Measurements from ENCODE around the gene ADAMTS17. TPM values are rescaled to one million over a fixed set of nuclear protein-coding genes. Genes with fewer than 3 reads are reported as not detected.
"Not testable (repeated sequence)": the region's sequence is repeated elsewhere in the genome, so short reads cannot be mapped to it uniquely, and the experiment has no call there.

Gene ADAMTS17
- total and polyA plus RNA-seq, 5 donors from 2014 or later, result 0.20 to 8.2 (median 0.67) TPM; not detected in 1

DNA sequence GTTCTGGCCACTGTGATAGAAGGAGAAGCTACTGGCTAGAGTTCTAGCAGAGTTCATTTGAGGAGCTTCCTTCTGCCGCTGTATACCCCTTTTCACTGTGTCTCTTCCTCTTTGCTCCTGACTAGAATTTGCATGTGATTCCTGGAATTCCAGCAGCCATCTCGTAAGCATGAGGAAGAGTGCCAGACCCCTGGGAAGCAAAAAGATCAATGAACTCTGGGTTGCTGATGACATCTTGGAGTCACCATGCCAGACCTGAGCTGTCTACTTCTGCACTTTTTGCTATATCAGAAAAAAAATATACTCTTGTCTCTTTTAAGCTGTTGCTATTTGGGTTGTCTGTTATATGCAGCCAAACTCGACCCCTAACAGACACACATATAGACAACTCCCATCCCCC, 3.7 kb upstream of the ADAMTS17 start:
- peaks cover 0 to 1% (median 0%) of the 10 kb centered on the region in 7 donors for H3K9me3 Mint-ChIP-seq
- Histone ChIP-seq H3K4me1 (ENCODE audit: control insufficient read depth, insufficient read depth, low read length, poor library complexity, severe bottlenecking) (peaks cover 14% of the 10 kb centered on the region), H3K9me3 (ENCODE audit: control insufficient read depth in 2 of 2, low read length in 2 of 2) (no peaks in the 10 kb centered on the region), H3K27me3 (ENCODE audit: control insufficient read depth, insufficient read depth, low read length) (no peaks in the 10 kb centered on the region), H3K36me3 (ENCODE audit: control insufficient read depth, insufficient read depth, low read length) (no peaks in the 10 kb centered on the region), H3K4me3 (ENCODE audit: low read depth, low read length) (no peak overlapping the region), H3K27ac (ENCODE audit: insufficient read depth, low read length, poor library complexity, severe bottlenecking) (no peak overlapping the region)
- H3K4me1 Mint-ChIP-seq, result peaks cover 0 to 21% (median 6%) of the 10 kb centered on the region in 4 donors
- ATAC-seq (ENCODE audit: low read depth in 2 of 2) (no peak), DNase-seq (no peak)
- no peaks in the 10 kb centered on the region for H3K36me3 Mint-ChIP-seq
- no peak overlapping the region for H3K27ac Mint-ChIP-seq
- H3K4me3 Mint-ChIP-seq, result peak overlapping the region in 2 of 4 donors; percentile 33 to 70
- peaks cover 10% of the 10 kb centered on the region for H3K27me3 Mint-ChIP-seq

DNA sequence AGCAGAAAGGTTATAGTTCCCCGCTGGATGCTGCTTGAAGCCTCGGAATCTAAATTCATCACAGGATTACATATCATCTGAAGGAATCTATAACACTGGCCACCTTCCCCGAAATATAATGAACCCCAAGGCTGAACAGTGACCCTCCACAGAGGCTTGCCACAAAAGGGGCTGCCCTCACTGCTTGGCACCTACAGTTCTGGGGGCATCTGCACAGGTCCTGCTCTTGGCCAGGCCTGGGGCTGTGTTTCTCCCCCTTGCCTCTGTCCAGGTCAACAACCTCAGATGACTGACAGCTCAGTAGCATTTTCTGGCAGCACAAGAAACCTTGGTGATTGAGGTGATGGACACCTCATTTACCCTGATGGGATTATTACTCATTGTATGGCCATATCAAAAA, 1.5 kb upstream of the ADAMTS17 start:
- Histone ChIP-seq H3K27ac (ENCODE audit: insufficient read depth, low read length, poor library complexity, severe bottlenecking) (no peak overlapping the region), H3K27me3 (ENCODE audit: control insufficient read depth, insufficient read depth, low read length) (no peaks in the 10 kb centered on the region), H3K36me3 (ENCODE audit: control insufficient read depth, insufficient read depth, low read length) (no peaks in the 10 kb centered on the region), H3K4me3 (ENCODE audit: low read depth, low read length) (no peak overlapping the region), H3K4me1 (ENCODE audit: control insufficient read depth, insufficient read depth, low read length, poor library complexity, severe bottlenecking) (peaks cover 15% of the 10 kb centered on the region), H3K9me3 (ENCODE audit: control insufficient read depth in 2 of 2, low read length in 2 of 2) (no peaks in the 10 kb centered on the region)
- DNase-seq (no peak), ATAC-seq (ENCODE audit: low read depth in 2 of 2) (no peak)
- peaks cover 0 to 2% (median 0%) of the 10 kb centered on the region in 7 donors for H3K9me3 Mint-ChIP-seq
- no peak overlapping the region for H3K27ac Mint-ChIP-seq
- peak overlapping the region in 2 of 4 donors; percentile 21 to 46 for H3K4me3 Mint-ChIP-seq
- peaks cover 11% of the 10 kb centered on the region for H3K27me3 Mint-ChIP-seq
- no peaks in the 10 kb centered on the region for H3K36me3 Mint-ChIP-seq
- H3K4me1 Mint-ChIP-seq, result peaks cover 0 to 28% (median 13%) of the 10 kb centered on the region in 4 donors

DNA sequence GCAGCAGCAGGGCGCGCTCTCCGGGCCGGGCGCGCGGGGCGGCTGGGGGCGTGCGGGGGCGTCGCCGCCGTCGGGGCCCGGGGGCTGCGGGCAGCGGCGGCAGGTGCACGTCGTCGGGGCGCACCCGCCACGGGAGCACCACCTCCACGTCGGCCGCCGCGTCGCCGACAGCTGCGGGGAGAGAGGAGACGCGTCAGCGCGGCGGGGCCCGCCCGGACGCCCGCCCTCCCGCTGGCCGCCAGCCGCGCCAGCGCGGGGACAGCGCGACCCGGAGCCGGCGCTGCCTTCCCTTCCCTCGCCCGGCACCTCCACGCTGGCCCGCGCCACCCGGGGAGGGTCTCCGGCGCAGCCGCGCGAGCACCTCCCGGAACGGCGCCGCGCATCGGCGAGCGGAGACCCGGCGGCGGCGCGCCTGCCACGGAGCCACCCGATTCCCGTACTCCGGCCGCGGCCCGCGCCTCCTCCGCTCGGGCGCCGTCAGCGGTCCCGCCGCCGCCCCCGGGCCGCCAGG, 481 bp downstream of the ADAMTS17 start:
- H3K27me3 ChIP-seq (ENCODE audit: control insufficient read depth, insufficient read depth, low read length), result no peaks in the 10 kb centered on the region
- DNase-seq (peak in 1 of 3 donors; percentile 27), ATAC-seq (ENCODE audit: low read depth in 2 of 2) (peak in 1 of 2 donors; percentile 3)
- no peaks in the 10 kb centered on the region for H3K9me3 ChIP-seq (ENCODE audit: control insufficient read depth in 2 of 2, low read length in 2 of 2)
- H3K4me3 Mint-ChIP-seq, result peak overlapping the region in 2 of 4 donors; percentile 83
- H3K36me3 Mint-ChIP-seq, result peaks cover 4% of the 10 kb centered on the region
- H3K27me3 Mint-ChIP-seq, result peaks cover 15% of the 10 kb centered on the region
- H3K9me3 Mint-ChIP-seq, result peaks cover 0 to 2% (median 0%) of the 10 kb centered on the region in 7 donors
- H3K4me1 Mint-ChIP-seq, result peaks cover 3 to 28% (median 15%) of the 10 kb centered on the region in 4 donors
- peak overlapping the region; percentile 25 for H3K27ac ChIP-seq (ENCODE audit: insufficient read depth, low read length, poor library complexity, severe bottlenecking)
- no peaks in the 10 kb centered on the region for H3K36me3 ChIP-seq (ENCODE audit: control insufficient read depth, insufficient read depth, low read length)
- H3K4me1 ChIP-seq (ENCODE audit: control insufficient read depth, insufficient read depth, low read length, poor library complexity, severe bottlenecking), result peaks cover 15% of the 10 kb centered on the region
- H3K4me3 ChIP-seq (ENCODE audit: low read depth, low read length), result no peak overlapping the region
- H3K27ac Mint-ChIP-seq, result no peak overlapping the region

DNA sequence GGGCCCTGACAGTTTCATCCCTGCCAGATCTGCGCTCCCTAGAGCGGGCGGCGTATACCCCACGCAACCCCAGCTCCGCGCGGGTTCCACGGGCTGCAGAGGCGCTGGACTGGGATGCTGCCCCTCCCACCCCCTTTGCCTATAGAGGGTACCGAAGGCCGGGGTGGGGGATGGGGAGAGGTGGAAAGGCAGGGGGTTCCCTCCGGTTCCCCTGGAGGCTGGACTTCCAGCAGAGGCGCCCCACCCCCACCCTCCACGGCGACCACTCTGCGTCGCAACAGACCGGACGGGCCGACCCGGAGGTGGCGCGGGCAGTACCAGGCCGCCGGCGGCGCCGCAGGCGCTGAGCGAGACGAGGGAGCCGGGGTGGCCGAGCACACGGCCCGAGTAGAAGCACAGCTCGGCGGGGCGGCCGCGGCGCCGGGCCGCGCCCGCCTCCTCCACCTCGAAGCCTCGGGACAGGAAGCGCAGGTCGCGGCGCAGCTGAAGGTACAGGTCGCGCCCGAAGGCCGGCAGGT, 995 bp downstream of the ADAMTS17 start:
- Histone ChIP-seq H3K27ac (ENCODE audit: insufficient read depth, low read length, poor library complexity, severe bottlenecking) (no peak overlapping the region), H3K4me3 (ENCODE audit: low read depth, low read length) (no peak overlapping the region), H3K4me1 (ENCODE audit: control insufficient read depth, insufficient read depth, low read length, poor library complexity, severe bottlenecking) (peaks cover 15% of the 10 kb centered on the region), H3K9me3 (ENCODE audit: control insufficient read depth in 2 of 2, low read length in 2 of 2) (no peaks in the 10 kb centered on the region), H3K36me3 (ENCODE audit: control insufficient read depth, insufficient read depth, low read length) (no peaks in the 10 kb centered on the region), H3K27me3 (ENCODE audit: control insufficient read depth, insufficient read depth, low read length) (no peaks in the 10 kb centered on the region)
- H3K9me3 Mint-ChIP-seq, result peaks cover 0 to 2% (median 0%) of the 10 kb centered on the region in 7 donors
- ATAC-seq (ENCODE audit: low read depth in 2 of 2), result no peak
- H3K27me3 Mint-ChIP-seq, result peaks cover 15% of the 10 kb centered on the region
- peak overlapping the region in 2 of 3 donors; percentile 41 to 42 for H3K27ac Mint-ChIP-seq
- peak overlapping the region; percentile 81 to 89 (median 86) for H3K4me3 Mint-ChIP-seq
- H3K36me3 Mint-ChIP-seq, result peaks cover 4% of the 10 kb centered on the region
- peaks cover 5 to 31% (median 18%) of the 10 kb centered on the region in 4 donors for H3K4me1 Mint-ChIP-seq
- peak in 1 of 3 donors; percentile 35 for DNase-seq

DNA sequence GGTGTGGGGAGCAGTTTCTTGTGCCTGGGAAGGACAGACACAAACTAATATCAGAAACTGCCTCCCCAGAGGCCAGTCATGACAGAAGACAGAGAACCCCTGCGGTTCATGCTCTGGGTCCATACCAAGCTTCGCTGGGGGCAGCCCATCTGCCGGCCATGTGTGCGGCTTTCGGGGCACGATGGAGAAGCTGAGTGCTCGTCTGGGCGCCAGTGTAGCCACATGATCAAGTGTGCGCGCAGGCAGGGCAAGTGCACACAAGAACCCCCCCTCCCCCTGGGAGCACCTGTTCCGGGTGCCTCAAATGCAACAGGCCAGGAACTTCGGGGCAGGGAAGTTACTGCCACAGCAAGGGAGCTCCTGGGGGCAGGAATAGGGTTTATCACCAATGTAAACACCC, 1.8 kb downstream of the ADAMTS17 start:
- H3K27me3 Mint-ChIP-seq, result peaks cover 15% of the 10 kb centered on the region
- H3K27ac Mint-ChIP-seq, result no peak overlapping the region
- H3K4me3 Mint-ChIP-seq, result peak overlapping the region; percentile 81 to 89 (median 86)
- DNase-seq (no peak), ATAC-seq (ENCODE audit: low read depth in 2 of 2) (no peak)
- H3K4me3 ChIP-seq (ENCODE audit: low read depth, low read length), result no peak overlapping the region
- H3K4me1 Mint-ChIP-seq, result peaks cover 5 to 38% (median 24%) of the 10 kb centered on the region in 4 donors
- H3K9me3 Mint-ChIP-seq, result peaks cover 0 to 2% (median 0%) of the 10 kb centered on the region in 7 donors
- peaks cover 4% of the 10 kb centered on the region for H3K36me3 Mint-ChIP-seq
- H3K27ac ChIP-seq (ENCODE audit: insufficient read depth, low read length, poor library complexity, severe bottlenecking), result no peak overlapping the region
- no peaks in the 10 kb centered on the region for H3K9me3 ChIP-seq (ENCODE audit: control insufficient read depth in 2 of 2, low read length in 2 of 2)
- peaks cover 15% of the 10 kb centered on the region for H3K4me1 ChIP-seq (ENCODE audit: control insufficient read depth, insufficient read depth, low read length, poor library complexity, severe bottlenecking)
- H3K36me3 ChIP-seq (ENCODE audit: control insufficient read depth, insufficient read depth, low read length), result no peaks in the 10 kb centered on the region
- no peaks in the 10 kb centered on the region for H3K27me3 ChIP-seq (ENCODE audit: control insufficient read depth, insufficient read depth, low read length)

DNA sequence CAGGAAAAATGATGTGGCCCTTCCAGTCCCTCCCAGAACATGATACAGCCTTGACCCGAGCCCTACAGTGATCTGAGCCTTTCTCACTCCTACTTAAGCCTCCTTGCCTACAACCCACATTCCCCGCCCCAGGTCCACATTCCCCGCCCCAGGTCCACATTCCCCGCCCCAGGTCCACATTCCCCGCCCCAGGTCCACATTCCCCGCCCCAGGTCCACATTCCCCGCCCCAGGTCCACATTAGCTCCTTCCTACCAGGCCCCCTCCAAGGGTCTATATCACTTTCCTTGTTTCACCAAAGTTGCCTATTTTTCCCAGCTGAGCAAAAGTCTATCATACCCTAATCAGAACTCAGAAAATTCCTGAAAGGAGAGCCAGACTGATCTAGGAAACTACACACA, 2.3 kb downstream of the ADAMTS17 start:
- H3K27ac Mint-ChIP-seq; H3K9me3 ChIP-seq (ENCODE audit: control insufficient read depth in 2 of 2, low read length in 2 of 2); H3K27me3 ChIP-seq (ENCODE audit: control insufficient read depth, insufficient read depth, low read length); H3K36me3 ChIP-seq (ENCODE audit: control insufficient read depth, insufficient read depth, low read length); H3K27ac ChIP-seq (ENCODE audit: insufficient read depth, low read length, poor library complexity, severe bottlenecking); H3K9me3 Mint-ChIP-seq; DNase-seq; H3K36me3 Mint-ChIP-seq; ATAC-seq (ENCODE audit: low read depth in 2 of 2); H3K4me3 ChIP-seq (ENCODE audit: low read depth, low read length): not testable (repeated sequence)
- H3K4me1 Mint-ChIP-seq, result peaks cover 5 to 44% (median 24%) of the 10 kb centered on the region in 4 donors
- peak overlapping the region; percentile 81 to 89 (median 86) for H3K4me3 Mint-ChIP-seq
- H3K27me3 Mint-ChIP-seq, result peaks cover 15% of the 10 kb centered on the region
- peaks cover 17% of the 10 kb centered on the region for H3K4me1 ChIP-seq (ENCODE audit: control insufficient read depth, insufficient read depth, low read length, poor library complexity, severe bottlenecking)

DNA sequence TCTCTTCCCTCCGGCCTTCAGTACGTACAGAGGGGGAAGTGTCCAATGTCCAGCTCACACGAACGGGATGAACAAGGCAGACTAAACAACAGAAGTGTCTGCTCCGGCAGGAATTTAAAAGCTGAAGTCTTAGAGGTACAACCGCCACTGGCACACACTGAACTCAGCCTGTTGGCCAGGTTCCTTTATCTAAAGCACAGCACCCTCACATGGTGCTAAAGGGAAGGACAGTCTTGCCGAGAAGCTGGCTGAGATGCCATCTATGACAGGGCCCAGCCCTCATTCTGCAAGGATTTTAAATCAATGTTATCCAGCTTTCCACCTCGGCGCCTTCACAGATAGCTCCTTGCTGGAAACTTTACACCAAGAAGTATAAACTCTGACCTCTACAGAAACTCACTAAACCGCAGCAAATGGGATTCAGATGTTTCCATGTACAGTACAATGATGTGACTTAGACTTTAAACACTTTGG, 2.8 kb downstream of the ADAMTS17 start:
- Mint-ChIP-seq H3K4me1 (peaks cover 5 to 48% (median 25%) of the 10 kb centered on the region in 4 donors), H3K4me3 (peak overlapping the region; percentile 43 to 87 (median 74)), H3K27ac (no peak overlapping the region), H3K9me3 (peaks cover 0 to 2% (median 0%) of the 10 kb centered on the region in 7 donors), H3K27me3 (peaks cover 15% of the 10 kb centered on the region), H3K36me3 (peaks cover 4% of the 10 kb centered on the region)
- H3K4me1 ChIP-seq (ENCODE audit: control insufficient read depth, insufficient read depth, low read length, poor library complexity, severe bottlenecking), result peaks cover 22% of the 10 kb centered on the region
- no peak overlapping the region for H3K4me3 ChIP-seq (ENCODE audit: low read depth, low read length)
- peak; percentile 51 to 56 for ATAC-seq (ENCODE audit: low read depth in 2 of 2)
- peak; percentile 25 to 72 (median 69) for DNase-seq
- no peaks in the 10 kb centered on the region for H3K27me3 ChIP-seq (ENCODE audit: control insufficient read depth, insufficient read depth, low read length)
- H3K27ac ChIP-seq (ENCODE audit: insufficient read depth, low read length, poor library complexity, severe bottlenecking), result no peak overlapping the region
- H3K36me3 ChIP-seq (ENCODE audit: control insufficient read depth, insufficient read depth, low read length), result no peaks in the 10 kb centered on the region
- no peaks in the 10 kb centered on the region for H3K9me3 ChIP-seq (ENCODE audit: control insufficient read depth in 2 of 2, low read length in 2 of 2)

Measured in CD4-positive, CD25-positive, alpha-beta regulatory T cell (primary cell).